NOMO-1 (cell line): ENCODE results near the gene INSL3.
"Not testable (repeated sequence)": the region's sequence is repeated elsewhere in the genome, so short reads cannot be mapped to it uniquely, and the experiment has no call there.

Source experiments
- DNase-seq, 2 experiments: peaks; one replicate each; lab custom pipeline; 2025; ENCODE audit not compliant: unreplicated experiment in 2 of 2; lab: John Stamatoyannopoulos, UW

INSL3 gene

DNA sequence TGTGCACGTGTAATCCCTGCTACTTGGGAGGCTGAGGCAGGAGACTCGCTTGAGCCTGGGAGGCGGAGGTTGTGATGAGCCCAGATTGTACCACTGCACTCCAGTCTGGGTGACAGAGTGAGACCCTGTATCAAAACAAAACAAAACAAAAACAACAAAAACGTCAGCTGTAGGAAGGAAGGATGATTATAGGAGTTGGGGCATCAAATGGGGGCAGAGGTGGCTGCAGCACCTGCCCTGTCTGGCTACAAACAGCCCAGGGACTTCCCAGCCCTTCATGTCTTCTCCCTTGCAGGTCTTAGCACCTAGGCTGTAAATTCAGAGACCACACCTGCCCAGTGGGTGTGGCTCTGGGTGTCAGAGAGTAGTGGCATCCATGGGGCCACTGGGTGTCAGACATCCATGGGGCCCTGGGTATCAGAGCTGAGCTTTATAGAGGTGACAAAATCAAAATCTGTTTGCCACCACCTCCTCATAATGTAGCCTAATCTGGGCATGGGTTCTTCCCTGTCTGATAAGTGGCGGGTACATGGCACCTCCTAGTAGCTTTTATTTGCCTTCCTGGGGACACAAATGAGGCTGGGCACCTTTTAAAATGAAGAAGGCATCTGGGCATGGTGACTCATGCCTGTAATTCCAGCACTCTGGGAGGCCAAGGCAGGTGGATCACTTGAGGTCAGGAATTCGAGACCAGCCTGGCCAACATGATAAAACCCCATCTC is 31.1 kb downstream of the INSL3 start:
- DNase-seq, result no peak

DNA sequence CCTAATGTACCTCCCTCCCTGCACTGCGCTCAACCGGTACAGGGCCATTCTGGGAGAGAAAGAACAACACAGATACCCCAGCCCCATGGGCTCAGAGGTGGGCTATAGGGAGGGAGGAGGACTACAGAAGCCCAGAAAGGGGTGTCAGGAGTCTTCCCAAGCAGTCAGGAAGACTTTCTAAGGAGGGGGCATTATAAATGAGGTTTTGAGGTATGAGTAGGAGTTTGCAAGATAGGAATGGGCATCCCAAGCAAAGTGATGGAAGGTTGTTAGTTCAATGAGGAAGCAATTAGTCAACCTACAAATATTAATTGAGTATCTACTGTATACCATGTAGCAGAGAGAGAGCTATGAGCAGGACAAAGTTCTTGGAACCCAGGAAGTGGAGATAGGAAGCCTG is 32.7 kb downstream of the INSL3 start:
- DNase-seq, result no peak

DNA sequence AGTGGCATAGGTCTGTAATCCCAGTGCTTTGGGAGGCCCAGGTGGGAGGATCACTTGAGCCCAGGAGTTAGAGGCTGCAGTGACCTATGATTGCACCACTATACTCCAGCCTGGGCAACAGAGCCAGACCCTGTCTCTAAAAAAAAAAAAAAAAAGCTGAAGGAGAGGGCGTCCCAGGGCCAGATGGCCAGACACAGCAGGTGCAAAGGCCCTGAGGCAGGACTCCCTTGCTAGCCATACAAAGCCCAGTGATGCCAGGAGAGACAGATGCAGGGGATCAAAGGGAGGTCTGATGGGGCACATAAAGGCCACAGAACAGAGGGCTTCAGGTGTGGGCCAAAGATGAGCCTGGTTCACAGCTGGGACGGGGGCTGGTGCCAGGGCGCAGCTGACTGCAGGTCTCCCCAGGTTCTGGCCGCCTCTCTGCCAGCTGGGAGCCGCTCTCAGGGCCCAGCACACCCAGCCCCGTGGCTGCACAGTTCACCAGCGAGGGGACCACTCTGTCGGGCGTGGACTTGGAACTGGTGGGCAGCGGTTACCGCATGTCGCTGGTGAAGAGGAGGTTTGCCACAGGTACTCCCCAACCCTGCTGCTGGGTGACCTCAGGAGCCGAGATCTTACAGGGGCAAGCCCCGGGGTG is 33.9 kb downstream of the INSL3 start:
- no peak for DNase-seq

DNA sequence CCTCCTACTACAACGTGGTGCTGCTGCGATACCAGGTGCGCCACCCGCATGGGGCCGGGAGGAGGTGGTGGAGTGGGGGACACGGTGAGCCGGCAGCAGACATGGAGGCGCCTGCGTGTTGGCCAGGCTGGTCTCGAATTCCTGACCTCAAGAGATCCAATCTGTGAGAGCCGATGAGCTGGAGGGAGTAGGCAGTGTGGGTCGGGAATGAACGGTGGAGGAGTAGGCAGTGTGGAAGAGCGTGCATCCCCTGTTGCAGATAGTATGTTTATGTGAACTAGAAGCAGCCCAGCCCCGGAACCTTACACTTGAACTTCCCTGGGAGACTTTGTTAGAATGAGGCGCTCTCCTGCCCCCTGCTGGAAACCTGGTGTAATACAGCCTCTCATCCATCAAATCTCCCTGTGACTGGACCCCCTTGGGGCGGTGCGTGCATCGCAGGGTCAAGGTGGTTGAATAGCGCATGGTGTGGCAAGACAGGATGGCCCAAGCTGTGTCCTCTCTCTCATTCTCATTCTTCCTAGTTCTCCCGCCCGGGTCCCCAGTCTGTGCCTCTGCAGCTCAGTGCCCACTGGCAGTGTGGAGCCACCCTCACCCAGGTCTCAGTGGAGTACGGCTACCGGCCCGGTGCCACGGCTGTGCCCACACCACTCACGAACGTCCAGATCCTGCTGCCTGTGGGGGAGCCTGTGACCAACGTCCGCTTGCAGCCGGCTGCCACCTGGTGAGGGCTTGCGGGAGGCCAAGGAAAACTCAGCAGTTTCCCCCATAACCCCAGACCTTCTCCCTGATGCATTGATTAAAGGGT is 36.9 kb downstream of the INSL3 start:
- peak; percentile 38 to 42 for DNase-seq

- DNase-seq, result not testable (repeated sequence)
Observed at GRCh38 chr19:17783721-17784120, 37.6 kb downstream of the INSL3 start.

- no peak for DNase-seq
Observed at GRCh38 chr19:17780781-17781180, 40.5 kb downstream of the INSL3 start.

DNA sequence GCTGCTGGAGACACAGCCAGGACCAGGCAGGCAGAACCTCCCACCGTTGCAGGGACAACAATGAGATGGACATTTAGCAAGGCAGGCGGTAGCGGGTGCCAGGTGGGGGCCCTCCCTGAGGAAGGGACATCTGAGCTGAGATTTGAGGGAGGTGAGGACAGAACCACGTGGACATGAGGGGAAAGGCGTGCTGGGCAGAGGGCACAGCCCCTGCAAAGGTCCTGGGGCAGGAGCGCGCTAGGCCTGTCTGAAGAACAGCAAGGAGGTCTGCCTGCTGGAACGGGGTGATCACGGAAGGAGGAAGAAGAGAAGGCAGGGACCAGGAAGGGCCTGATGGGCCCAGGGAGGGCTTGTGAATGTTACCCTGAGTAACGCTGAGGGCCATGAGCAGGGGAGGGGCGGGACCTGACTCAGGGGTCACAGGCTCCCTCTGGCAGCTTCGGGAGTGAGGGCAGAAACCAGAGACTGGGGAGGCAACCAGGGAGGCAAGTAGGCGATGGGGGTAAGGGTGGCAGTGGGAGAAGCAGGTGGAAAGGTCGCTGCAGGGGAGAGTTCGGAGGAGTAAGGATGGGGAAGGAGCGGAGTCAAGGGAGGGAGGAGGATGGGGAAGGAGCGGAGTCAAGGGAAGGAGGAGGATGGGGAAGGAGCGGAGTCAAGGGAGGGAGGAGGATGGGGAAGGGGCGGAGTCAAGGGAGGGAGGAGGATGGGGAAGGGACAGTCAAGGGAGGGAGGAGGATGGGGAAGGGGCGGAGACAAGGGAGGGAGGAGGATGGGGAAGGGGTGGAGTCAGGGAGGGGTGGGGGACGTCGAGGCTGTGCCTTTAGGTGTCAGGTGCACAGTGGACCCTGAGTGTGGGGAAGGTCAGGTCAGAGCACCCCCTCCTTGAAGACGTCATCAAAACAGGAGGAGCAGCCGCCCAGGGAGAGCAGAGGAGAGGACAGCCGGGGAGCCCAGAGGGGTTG is 42.1 kb downstream of the INSL3 start:
- DNase-seq, result no peak

GRCh38 chr19:17778251-17778967 is 42.9 kb downstream of the INSL3 start:
- DNase-seq, result no peak

GRCh38 chr19:17777840-17778239 is 43.5 kb downstream of the INSL3 start:
- DNase-seq, result not testable (repeated sequence)

DNA sequence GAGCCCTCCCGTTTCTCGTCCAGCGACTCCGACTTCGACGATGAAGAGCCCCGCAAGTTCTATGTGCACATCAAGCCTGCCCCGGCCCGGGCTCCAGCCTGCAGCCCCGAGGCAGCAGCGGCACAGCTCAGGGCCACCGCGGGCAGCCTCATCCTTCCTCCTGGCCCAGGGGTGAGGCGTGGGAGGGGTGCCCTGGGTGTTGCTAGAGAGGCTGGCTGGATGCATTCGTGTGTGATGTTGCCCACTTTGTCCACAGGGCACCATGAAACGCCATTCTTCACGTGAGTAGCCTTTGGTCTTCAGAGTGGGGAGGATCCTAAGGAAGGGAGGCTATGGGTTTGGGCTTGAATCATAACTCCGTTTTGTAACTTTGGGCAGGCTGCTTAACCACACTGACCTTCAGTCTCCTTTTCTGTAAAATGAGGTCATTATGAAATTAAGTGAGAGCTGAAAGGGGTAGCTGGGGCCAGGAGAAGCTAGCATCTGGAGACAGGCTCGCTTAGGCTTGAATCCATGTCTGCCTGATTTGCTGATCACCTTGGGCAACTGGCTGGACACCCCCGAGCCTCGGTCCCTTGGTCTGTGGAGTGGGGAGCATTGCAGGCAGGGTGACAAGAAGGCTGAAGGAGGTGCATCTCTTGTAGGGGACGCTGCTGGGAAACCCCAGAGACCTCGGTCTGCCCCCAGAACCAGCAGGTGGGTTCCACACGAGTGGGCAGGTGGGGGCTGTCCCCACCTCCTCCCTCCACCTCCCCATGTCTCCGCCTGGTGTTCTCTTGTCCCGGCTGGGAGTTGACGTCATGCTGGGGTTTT is 45.1 kb downstream of the INSL3 start:
- DNase-seq, result no peak

DNA sequence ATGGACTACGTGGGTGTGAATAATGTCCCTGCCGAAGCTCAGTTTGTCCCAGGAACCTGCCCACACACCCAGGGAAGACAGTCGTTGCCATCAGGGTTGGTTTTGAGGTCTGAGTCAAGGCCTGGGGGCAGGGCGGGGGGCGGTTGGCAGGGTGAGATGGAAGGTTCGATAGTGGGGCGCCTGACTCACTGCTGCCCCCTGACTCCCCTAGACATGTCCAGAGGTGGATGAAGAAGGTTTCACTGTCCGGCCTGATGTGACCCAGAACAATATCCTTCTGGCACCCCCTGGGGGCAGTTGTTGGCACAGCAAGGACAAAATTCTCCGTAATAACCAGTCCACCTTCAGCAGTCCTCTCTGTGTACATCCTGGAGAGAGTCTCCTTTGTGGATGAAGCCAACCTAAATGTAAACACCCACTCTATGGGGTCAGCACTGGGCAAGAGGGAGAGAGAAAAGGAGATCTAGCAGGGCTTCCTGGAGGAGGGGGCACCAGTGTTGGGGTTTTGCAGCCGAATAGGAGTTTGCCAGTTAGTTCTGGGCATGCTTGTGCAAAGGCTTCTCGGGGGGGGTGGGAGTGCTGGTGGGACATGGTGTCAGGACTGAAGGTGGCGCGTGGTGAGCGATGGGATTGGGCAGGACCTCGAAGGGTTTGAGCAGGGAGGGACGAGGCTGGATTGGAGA is 45.9 kb downstream of the INSL3 start:
- peak in 1 of 2 experiments; percentile 6 for DNase-seq

DNA sequence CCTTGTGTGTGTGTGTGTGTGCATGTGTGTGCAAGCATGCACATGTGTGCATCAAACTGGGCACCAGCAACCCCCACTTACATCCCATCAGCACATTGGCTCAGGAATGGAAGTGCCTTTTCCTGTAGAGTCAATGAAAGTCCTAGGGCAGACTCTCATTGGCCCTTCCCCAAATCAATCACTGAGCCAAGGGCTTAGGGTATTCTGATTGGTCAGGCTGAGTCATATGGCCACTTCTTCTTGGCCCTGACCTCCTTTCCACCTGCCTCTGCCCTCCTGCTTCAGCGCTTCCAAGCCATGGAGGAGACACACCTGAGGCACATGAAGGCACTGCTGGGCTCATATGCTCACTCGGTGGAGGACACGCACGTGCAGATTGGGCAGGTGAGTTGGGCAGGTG is 49.1 kb downstream of the INSL3 start:
- DNase-seq, result no peak

GRCh38 chr19:17770613-17771012 is 50.7 kb downstream of the INSL3 start:
- no peak for DNase-seq

DNA sequence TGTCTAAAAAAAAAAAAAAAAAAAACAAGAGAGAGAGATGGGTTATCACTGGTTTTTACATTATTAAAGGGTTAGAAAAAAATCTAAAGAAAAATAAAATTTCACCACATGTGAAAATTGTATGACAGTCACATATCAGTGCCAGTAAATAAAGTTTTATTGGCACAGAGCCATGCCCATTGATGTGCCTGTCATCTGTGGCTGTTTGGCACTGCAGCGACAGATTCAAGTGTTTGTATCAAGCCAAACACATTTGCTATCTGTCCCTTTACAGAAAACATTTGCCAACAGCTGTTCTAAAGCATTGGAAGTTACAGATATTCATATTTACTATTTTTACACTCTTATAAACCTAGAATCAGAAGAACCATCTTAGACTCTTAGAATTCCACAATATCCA is 53.8 kb downstream of the INSL3 start:
- DNase-seq, result no peak

- no peak for DNase-seq
Observed at GRCh38 chr19:17766543-17767131, 54.7 kb downstream of the INSL3 start.
